IPS-NIHi11 (cell line): ENCODE data around the gene GUSB.
"Not testable (repeated sequence)": the region's sequence is repeated elsewhere in the genome, so short reads cannot be mapped to it uniquely, and the experiment has no call there.

Experiments
- DNase-seq: peaks from one replicate; pipeline ENCODE4 v3.0.0; 2012; ENCODE audit warnings: mixed read lengths, low spot score

The GUSB gene

GRCh38 chr7:65975814-65976445 is 6.1 kb downstream of the GUSB start:
- DNase-seq = no peak

DNA sequence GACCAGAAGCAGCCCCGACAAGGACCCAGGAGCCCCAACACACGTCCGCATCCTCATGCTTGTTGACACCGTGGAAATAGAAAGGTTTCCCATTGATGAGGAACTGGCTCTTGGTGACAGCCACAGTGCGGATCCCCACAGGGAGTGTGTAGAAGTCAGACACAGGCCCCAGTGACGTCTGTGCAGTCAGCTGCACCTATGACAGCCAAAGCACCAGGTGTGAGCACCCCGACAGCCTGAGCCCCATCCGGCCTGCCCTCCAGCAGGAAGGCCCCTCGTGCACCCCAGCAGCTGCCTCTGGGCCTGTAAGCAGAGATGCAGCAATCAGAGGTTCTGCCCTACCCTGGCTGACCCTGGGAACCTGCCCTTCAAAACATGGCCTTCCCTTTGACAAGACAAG is 7.1 kb downstream of the GUSB start:
- no peak for DNase-seq

GRCh38 chr7:65974191-65974801 is 7.7 kb downstream of the GUSB start:
- no peak for DNase-seq

GRCh38 chr7:65972976-65973375 is 9.0 kb downstream of the GUSB start:
- no peak for DNase-seq

DNA sequence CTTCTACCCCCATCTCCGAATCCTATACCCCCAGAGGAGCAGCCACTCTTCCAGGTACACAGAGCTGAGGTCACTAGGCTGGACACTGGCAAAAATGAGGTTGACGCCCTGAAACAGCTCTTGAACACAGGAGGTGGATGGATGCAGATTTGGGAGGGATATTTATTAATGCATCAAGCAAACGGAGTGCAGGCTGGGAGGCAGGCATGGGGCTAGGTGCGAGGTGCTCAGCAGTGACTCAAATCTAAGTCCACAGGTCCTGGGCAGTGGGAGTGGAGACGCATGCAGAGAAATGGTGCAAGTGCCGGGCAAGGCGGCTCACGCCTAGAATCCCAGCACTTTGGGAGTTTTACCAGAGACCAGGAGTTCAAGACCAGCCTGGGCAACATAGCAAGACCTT is 11.0 kb downstream of the GUSB start:
- DNase-seq = no peak

- DNase-seq = no peak
Measured at GRCh38 chr7:65968256-65969185, 13.5 kb downstream of the GUSB start.

DNA sequence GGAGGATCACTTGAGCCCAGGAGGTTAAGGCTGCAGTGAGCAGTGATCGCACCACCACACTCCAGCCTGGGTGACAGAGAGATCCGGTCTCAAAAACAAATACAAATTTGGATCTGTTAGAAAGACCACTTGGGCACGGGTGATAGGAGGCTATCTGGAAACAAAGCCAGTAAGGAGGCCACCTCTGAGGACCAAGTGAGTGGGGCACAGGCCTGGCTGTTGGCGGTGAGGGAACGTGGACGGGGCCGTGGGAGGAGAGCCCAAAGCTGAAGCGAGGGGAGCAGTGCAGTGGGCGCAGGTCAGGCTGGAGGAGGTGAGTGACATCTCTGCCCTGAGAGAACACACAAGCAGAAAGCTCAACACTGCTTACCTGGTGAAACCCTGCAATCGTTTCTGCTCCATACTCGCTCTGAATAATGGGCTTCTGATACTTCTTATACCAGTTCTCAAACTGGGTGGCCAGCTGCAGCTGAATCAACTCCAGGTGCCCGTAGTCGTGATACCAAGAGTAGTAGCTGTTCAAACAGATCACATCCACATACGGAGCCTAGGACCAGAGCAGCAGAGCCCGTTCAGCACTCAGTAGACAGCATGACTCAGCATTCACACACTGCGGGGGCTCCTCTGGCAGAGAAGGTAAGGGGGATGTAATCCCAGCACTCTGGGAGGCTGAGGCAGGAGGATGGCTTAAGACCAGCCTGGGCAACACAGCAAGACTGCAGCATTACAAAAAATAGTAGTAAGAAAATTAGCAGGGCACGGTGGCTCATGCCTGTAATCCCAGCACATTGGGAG is 14.5 kb downstream of the GUSB start:
- DNase-seq = no peak

DNA sequence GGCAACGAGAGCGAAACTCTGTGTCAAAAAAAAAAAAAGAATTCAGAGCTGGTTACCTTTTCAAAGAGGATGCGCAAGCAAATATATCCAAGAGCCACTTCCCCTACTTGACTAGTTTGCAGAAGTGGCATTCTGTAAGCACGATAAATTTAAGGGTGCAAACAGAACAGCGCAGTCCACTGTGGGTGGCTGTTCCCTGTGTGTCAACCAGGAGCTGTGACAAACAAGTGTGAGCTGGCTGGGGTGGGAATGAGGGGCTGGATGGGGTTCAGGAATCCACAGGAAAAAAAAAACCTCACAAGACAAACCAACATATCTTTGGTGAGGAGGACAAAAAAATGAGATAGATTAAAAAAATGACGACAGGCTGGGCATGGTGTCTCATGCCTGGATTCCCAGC is 15.9 kb downstream of the GUSB start:
- no peak for DNase-seq

- not testable (repeated sequence) for DNase-seq
Measured at GRCh38 chr7:65964671-65965070, 17.3 kb downstream of the GUSB start.

GRCh38 chr7:65962033-65962432 is 20.0 kb downstream of the GUSB start:
- DNase-seq = no peak

GRCh38 chr7:65960351-65961074 is 21.5 kb downstream of the GUSB start:
- DNase-seq = no peak

DNA sequence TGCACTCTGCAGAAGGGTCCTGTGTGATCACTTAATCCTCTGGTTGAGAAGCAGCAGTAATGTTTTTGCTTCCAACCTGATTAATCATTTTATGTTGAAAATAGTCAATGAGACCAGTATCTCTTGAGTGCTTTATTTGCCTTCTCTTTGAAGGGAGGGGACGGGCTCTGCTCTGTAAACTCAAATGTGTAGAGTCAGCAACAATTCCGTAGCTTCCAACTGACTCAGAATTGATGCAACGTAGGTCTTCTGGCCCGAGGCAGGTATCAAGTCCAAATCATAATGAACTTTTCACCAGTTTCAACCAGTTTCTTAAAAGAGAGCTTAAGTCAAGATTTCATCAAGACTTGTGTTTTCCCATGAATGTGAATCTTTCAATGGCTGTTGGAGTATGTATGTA is 26.3 kb downstream of the GUSB start:
- DNase-seq = no peak

GRCh38 chr7:65953890-65954450 is 28.0 kb downstream of the GUSB start:
- DNase-seq = no peak

- no peak for DNase-seq
Measured at GRCh38 chr7:65953001-65953720, 28.9 kb downstream of the GUSB start.

DNA sequence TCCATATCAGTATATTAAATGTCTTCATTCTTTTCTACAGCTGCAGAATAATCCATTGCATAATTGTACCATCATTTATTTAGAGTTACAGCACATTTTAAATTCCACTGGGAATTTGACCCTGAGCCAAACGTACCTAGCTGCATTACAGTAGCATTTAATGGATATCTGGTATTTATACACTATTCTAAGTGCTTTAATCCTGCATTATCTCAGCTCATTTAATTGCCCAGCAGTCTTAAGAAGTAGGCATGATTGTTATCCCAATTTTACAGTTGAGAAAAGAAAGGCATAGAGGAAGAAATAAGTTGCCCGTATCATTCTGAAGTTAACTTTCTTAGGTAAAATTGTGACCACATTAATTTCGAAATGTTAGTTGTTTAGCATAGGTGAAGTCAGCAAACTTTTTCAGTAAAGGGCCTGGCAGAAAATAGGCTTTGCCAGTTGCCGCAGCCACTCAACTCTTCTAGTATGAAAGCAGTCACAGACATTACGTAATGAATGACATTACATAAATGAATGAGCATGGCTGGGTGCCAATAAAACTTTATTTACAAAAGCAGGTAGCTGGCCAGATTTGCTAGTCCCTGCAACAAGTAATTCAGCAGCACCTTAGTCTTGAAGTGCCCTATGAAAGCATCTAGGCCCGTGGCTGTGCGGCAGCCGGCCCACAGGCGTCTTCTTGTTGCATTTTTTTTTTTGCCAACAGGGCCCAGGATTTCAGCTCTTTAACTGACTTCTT is 30.0 kb downstream of the GUSB start:
- DNase-seq = no peak

DNA sequence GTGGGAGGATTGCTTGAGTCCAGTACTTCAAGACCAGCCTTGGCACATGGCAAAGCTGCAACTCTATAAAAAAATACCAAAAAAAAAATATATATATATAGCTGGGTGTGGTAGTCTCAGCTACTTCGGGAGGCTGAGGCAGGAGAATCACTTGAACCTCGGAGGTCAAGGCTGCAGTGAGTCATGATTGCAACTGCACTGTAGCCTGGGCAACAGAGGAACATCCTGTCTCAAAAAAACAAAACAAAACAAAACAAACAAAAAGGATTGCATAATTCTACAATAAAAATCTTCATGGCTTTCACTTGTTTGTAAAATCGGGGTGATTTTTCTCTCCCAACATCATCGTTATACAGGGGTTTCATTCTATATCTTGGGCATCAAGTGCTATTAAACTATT is 35.1 kb downstream of the GUSB start:
- DNase-seq = no peak

GRCh38 chr7:65945787-65946186 is 36.2 kb downstream of the GUSB start:
- not testable (repeated sequence) for DNase-seq

DNA sequence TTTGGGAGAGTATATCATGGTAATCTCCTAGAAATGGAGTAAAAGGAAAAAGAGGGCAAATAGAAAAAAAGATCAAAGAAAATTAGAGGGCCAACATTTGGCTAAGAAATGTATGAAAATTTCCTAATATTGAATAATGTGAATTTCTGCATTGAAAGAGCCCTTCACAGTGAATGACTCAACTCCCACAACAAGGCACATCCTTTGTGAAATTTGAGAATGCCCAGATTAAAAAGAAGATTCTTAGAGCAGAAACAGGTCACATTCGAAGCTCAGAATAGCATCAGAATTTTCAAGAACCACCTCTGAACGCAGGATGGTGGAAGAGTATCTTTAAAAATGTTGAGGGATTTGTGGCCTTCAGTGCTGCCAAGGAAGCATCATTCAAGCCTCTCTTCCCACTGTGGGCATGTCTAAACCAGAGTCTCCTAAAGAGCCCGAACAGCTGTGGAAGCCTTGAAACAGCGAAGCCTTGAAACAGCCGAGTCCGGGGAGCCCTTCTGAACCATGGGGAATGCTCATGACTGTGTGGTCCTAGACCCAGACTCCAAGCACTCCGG is 43.6 kb downstream of the GUSB start:
- no peak for DNase-seq

- no peak for DNase-seq
Measured at GRCh38 chr7:65937296-65937695, 44.7 kb downstream of the GUSB start.

DNA sequence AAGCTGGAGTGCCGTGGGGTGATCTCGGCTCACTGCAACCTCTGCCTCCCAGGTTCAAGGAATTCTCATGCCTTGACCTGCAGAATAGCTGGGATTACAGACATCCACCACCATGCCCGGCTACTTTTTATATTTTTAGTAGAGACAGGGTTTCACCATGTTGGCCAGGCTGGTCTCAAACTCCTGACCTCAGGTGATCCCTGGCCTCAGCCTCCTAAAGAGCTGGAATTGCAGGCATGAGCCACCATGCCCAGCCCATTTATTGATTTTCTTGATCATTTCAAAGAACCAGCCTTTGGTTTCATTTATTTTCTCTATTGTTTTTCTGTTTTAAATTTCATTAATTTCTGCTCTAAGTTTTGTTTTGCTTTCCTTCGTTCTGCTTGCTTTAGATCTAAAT is 50.3 kb downstream of the GUSB start:
- no peak for DNase-seq
